Hematopoietic multipotent progenitor cell treated with erythropoietin and hydrocortisone succinate and interleukin-3 and kit ligand, for 4 days (in vitro differentiated cells): ENCODE results near the gene CREB3L2.
"Not testable (repeated sequence)": the region's sequence is repeated elsewhere in the genome, so short reads cannot be mapped to it uniquely, and the experiment has no call there.

Experiments
- DNase-seq: peaks from one replicate; pipeline ENCODE4 v3.0.0-alpha.2; 2015

The CREB3L2 gene

GRCh38 chr7:137987018-137987349, 14.9 kb downstream of the CREB3L2 start:
- DNase-seq = no peak

GRCh38 chr7:137986252-137987017, 15.5 kb downstream of the CREB3L2 start:
- peak; percentile 41 for DNase-seq

GRCh38 chr7:137985897-137986251, 16.0 kb downstream of the CREB3L2 start:
- DNase-seq = no peak

- no peak for DNase-seq
Measured at GRCh38 chr7:137985253-137985896, 16.5 kb downstream of the CREB3L2 start.

GRCh38 chr7:137984181-137985041, 17.5 kb downstream of the CREB3L2 start:
- DNase-seq = no peak

- no peak for DNase-seq
Measured at GRCh38 chr7:137983323-137984008, 18.4 kb downstream of the CREB3L2 start.

- DNase-seq = not testable (repeated sequence)
Measured at GRCh38 chr7:137982394-137982793, 19.5 kb downstream of the CREB3L2 start.

- no peak for DNase-seq
Measured at GRCh38 chr7:137981668-137982067, 20.2 kb downstream of the CREB3L2 start.

GRCh38 chr7:137981175-137981574, 20.7 kb downstream of the CREB3L2 start:
- no peak for DNase-seq

- DNase-seq = no peak
Measured at GRCh38 chr7:137980308-137980707, 21.6 kb downstream of the CREB3L2 start.

- no peak for DNase-seq
Measured at GRCh38 chr7:137978464-137979237, 23.2 kb downstream of the CREB3L2 start.

- no peak for DNase-seq
Measured at GRCh38 chr7:137977173-137977572, 24.7 kb downstream of the CREB3L2 start.

- no peak for DNase-seq
Measured at GRCh38 chr7:137976696-137977095, 25.2 kb downstream of the CREB3L2 start.

GRCh38 chr7:137976232-137976631, 25.7 kb downstream of the CREB3L2 start:
- no peak for DNase-seq

GRCh38 chr7:137975768-137976167, 26.1 kb downstream of the CREB3L2 start:
- no peak for DNase-seq

GRCh38 chr7:137975221-137975620, 26.7 kb downstream of the CREB3L2 start:
- peak; percentile 62 for DNase-seq

- no peak for DNase-seq
Measured at GRCh38 chr7:137974766-137975165, 27.1 kb downstream of the CREB3L2 start.

GRCh38 chr7:137970253-137970975, 31.5 kb downstream of the CREB3L2 start:
- DNase-seq = peak; percentile 65

GRCh38 chr7:137969828-137970227, 32.1 kb downstream of the CREB3L2 start:
- DNase-seq = no peak

GRCh38 chr7:137968890-137969289, 33.0 kb downstream of the CREB3L2 start:
- DNase-seq = no peak

GRCh38 chr7:137968339-137968738, 33.5 kb downstream of the CREB3L2 start:
- DNase-seq = not testable (repeated sequence)
